Right lobe of liver (tissue), 4 donors: Measurements from ENCODE around the gene TELO2.

Experiments
- POLR2A ChIP-seq: fragments of 450-650 bp; IDR thresholded peaks from one replicate; pipeline ENCODE4 v1.6.1; 2017; ENCODE audit warnings: antibody characterized with exemption, mild to moderate bottlenecking
- TF ChIP-seq, protein P1 (sequence below), 4 donors: fragments of 200-600 bp in 3 of 4; fragments of 450-650 bp in 1 of 4; IDR thresholded peaks; one replicate each; pipeline versions ENCODE4 v1.5.1 to v1.8.0; 2016 to 2022; ENCODE audit warnings: antibody characterized with exemption in 4 of 4, mild to moderate bottlenecking in 2 of 4
- donor health status: DM: no; HTN: no; CAD: no.
- donor health status: DM: no; HTN: no; CAD: no.
- donor health status: DM: no; HTN: yes; CAD: no.

DNA sequence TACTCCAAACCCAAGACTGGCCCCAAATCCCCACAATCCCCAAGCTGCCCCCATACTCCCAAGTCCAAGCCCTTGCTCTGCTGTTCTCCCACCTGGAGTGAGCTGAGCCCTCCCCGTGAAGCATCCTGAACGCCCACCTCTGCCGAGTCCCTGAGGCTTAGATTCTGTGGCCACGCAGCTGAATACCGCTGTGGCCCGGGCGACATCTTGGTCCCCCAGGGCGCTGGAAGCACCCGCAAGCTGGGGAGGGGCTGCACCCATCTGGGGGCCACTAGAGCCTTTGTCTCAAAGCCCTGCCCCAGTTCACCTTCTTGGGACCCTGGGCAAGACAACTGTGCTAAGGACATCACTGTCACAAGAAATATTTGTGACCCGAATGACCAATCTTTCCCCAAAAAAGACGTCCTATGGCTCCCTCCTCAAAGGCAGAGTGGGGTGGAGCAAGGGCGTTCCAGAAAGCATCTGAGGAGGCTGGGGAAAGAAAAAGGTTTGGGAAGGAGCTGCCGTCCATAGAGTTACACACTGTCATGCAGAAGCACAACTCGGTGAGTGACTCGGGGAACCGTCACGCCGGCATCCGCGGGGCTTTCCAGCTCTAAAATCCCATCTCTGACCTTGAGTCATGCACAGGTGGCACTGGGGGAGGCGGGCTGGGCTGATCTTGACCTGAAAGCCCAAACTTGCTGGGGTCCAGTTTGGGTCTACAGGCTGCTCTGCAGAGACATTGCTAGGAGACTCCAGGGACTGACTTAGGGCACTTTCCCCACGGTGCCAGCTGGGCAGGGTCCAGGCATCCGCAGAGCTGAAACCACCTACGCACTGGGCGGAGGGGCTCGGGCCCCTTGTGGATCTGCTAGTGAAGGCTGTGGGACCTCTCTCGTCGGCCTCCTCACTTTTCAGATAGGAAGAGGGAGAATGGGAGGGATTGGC, 11.0 kb upstream of the TELO2 start:
- TF ChIP-seq, protein P1, sequence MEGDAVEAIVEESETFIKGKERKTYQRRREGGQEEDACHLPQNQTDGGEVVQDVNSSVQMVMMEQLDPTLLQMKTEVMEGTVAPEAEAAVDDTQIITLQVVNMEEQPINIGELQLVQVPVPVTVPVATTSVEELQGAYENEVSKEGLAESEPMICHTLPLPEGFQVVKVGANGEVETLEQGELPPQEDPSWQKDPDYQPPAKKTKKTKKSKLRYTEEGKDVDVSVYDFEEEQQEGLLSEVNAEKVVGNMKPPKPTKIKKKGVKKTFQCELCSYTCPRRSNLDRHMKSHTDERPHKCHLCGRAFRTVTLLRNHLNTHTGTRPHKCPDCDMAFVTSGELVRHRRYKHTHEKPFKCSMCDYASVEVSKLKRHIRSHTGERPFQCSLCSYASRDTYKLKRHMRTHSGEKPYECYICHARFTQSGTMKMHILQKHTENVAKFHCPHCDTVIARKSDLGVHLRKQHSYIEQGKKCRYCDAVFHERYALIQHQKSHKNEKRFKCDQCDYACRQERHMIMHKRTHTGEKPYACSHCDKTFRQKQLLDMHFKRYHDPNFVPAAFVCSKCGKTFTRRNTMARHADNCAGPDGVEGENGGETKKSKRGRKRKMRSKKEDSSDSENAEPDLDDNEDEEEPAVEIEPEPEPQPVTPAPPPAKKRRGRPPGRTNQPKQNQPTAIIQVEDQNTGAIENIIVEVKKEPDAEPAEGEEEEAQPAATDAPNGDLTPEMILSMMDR (IDR thresholded peaks at IDR 0.05): no peak
- no peak for TF ChIP-seq POLR2A
